GM18870 (cell line): ENCODE measurements around the gene NOS2.
"Not testable (repeated sequence)": the region's sequence is repeated elsewhere in the genome, so short reads cannot be mapped to it uniquely, and the experiment has no call there.

Experiments
- ATAC-seq: cut with Tn5 transposase; IDR thresholded peaks from one replicate; pipeline ENCODE4 v1.9.1; 2021; ENCODE audit warnings: moderate library complexity; ENCODE audit not compliant: unreplicated experiment

Gene NOS2

GRCh38 chr17:27740541-27740940 lies 59.8 kb downstream of the NOS2 start:
- ATAC-seq = not testable (repeated sequence)

DNA sequence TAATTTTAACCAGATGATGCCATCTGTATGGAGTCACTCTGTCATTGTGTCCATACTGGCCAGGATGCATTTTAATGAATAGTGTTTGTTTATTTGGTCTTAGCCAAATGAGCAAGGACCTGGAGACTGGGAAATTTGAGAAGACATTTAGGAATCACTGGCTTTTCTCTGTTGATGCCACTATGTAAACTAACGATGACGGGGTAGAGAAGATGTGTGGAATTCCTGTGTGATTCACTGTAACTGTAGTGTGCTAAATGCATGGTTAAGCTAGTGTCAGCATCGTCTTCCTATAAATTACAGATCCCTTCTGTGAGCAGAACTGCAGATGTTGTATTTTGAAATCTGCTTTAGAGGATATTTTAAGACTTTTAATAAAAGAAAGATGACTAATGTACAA lies 66.6 kb downstream of the NOS2 start:
- ATAC-seq = no peak

DNA sequence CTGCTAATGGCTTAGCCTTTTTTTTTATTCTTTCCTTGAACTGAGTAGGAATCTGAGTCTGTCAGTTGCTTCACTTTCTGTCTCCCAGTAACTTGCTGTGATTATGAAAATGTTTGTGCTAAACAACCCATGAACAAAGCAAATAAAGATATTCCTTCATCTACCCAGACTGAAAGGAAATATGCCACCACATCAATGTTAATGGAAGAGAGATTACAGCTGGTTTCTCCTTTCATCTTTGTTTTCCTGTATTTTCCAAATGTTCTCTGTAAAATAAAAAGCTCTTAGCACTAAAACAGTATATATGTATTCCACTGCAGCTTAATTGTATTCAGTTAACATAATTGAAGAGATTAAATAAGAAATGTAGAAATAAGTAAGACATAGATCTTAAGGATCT lies 67.6 kb downstream of the NOS2 start:
- ATAC-seq = not testable (repeated sequence)

DNA sequence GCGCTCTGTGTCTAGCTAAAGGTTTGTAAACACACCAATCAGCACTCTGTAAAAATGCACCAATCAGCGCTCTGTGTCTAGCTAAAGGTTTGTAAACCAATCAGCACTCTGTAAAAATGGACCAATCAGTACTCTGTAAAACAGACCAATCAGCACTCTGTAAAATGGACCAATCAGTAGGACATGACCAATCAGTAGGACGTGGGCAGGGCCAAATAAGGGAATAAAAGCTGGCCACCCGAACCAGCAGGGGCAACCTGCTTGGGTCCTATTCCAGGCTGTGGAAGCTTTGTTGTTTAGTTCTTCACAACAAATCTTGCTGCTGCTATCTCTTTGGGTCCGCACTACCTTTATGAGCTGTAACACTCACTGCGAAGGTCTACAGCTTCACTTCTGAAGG lies 74.3 kb downstream of the NOS2 start:
- ATAC-seq = not testable (repeated sequence)

GRCh38 chr17:27721797-27722196 lies 78.5 kb downstream of the NOS2 start:
- no peak for ATAC-seq
